Prostate gland (tissue), 2 donors: Measurements from ENCODE around the gene SLAMF7.

ENCODE experiments used
- CTCF ChIP-seq, 4 experiments: fragments of 200-600 bp in 2 of 4; fragments of 450-650 bp in 2 of 4; sonication (generic) in 2 of 4; IDR thresholded peaks; 1 replicate in 3 of 4; 2 replicates in 1 of 4; pipeline ENCODE4 v1.5.1; 2016 to 2019; ENCODE audit warnings: antibody characterized with exemption in 4 of 4, mild to moderate bottlenecking in 2 of 4, moderate library complexity in 2 of 4
- POLR2A ChIP-seq: fragments of 450-650 bp; IDR thresholded peaks from one replicate; pipeline ENCODE4 v1.6.1; 2016; ENCODE audit warnings: antibody characterized with exemption, mild to moderate bottlenecking
- POLR2AphosphoS5 ChIP-seq: sonication (generic); formaldehyde crosslinking; IDR thresholded peaks from one replicate; pipeline ENCODE4 v1.6.1; 2017; ENCODE audit warnings: antibody characterized with exemption

- no peak for TF ChIP-seq CTCF (IDR thresholded peaks at IDR 0.05)
- no peak for TF ChIP-seq POLR2AphosphoS5
- TF ChIP-seq POLR2A: no peak
Observed at GRCh38 chr1:160801836-160802580, 63.0 kb downstream of the SLAMF7 start.
